ENCODE measurements around the gene TIFAB.
A peak's percentile ranks its signal among the peaks of the same experiment; 100 is the strongest.

Gene TIFAB

GRCh38 chr5:135423846-135424168 is 28.3 kb downstream of the TIFAB start:
- no peak for DNase-seq (ENCODE audit: insufficient read length, low spot score)
- no peak for FAIRE-seq

DNA sequence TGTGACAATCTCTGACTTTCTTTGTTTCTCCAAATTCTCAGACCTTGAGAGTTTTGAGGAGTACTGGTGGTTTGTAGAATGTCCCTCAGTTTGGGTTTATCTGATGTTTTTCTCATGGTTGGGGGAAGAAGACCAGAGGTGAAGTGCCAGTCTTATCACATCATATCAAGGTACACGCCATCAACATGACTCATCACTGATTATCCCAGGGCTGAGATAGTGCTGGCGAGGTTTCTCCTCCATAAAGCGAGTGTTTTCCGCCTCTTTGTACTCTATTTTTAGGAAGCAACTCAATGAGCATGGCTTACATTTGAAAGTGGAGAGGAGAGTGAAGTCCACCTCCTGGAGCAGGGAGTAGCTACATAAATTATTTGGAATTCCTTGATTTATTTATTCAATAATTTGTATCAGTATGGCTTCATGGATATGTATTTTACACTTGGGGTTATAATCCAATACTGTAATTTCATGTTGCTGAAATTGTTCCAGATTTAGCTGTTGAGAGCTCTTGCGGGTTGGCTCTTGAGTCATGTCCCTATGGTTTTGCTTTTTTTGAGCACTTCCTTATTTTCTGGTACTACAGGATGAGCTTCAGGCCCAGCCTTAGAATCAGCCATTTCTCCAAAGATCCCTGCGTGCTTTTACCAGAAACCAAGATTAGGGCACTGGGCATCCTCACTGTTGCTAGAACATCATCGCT is 28.9 kb downstream of the TIFAB start:
- no peak for FAIRE-seq
- DNase-seq (ENCODE audit: insufficient read length, low spot score): no peak
- TF ChIP-seq CTCF (IDR thresholded peaks at IDR 0.05; ENCODE audit: insufficient read depth, missing control alignments): no peak

More at GRCh38 chr5:135423846-135424168, 28.3 kb downstream of the TIFAB start:
- TF ChIP-seq CTCF (IDR thresholded peaks at IDR 0.05; ENCODE audit: insufficient read depth, missing control alignments): no peak

GRCh38 chr5:135422419-135422818 is 29.7 kb downstream of the TIFAB start:
- FAIRE-seq: no peak
- DNase-seq (ENCODE audit: insufficient read length, low spot score): no peak
- no peak for TF ChIP-seq CTCF (IDR thresholded peaks at IDR 0.05; ENCODE audit: insufficient read depth, missing control alignments)

- TF ChIP-seq CTCF (IDR thresholded peaks at IDR 0.05; ENCODE audit: insufficient read depth, missing control alignments): no peak
- DNase-seq (ENCODE audit: insufficient read length, low spot score) (no peak), FAIRE-seq (no peak)
These were observed 35.1 kb downstream of the TIFAB start for GRCh38 chr5:135417083-135417482.

GRCh38 chr5:135405082-135405481 is 47.1 kb downstream of the TIFAB start:
- no peak for FAIRE-seq
- no peak for TF ChIP-seq CTCF (IDR thresholded peaks at IDR 0.05; ENCODE audit: insufficient read depth, missing control alignments)

DNA sequence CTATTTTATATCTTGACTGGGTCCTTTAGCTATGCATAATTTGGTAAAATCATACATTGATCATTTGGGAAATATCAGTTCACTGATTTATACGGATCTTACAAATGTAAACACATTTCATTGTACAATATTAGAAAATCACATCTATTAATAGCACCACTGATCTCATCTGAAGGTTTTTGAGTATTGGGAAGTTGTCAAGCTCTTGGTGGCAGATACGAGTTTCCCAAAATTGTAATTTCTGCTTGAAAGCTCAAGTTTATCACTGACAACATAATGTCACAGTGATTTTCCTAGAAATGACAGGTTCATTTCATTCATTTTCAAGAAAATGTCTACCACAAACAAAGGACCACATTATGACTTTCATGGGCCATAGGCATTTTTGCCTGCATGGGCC is 50.1 kb downstream of the TIFAB start:
- DNase-seq (ENCODE audit: insufficient read length, low spot score): no peak
- FAIRE-seq: peak; percentile 74
- TF ChIP-seq CTCF (IDR thresholded peaks at IDR 0.05; ENCODE audit: insufficient read depth, missing control alignments): no peak

More at GRCh38 chr5:135405082-135405481, 47.1 kb downstream of the TIFAB start:
- no peak for DNase-seq (ENCODE audit: insufficient read length, low spot score)

DNA sequence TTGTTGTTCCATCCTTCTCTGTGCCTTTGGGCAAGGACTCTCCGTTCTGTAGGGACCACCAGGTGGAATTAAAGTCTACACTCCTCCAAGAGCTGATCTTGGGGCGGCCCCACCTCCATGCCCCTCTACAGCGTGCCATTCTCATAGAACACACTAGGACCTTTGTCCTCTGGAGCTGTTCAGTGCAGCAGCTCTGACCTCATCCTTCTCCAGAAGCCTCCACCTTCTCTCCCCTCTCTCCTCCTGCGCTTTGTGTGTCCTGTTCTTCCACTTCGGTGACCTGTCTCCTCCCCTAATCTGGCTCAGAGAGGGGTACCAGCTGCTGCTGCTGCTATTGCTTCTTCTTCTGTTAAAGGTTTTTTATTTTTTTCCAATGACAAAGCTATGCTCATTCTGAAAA is 51.3 kb downstream of the TIFAB start:
- DNase-seq (ENCODE audit: insufficient read length, low spot score) (no peak), FAIRE-seq (no peak)
- no peak for TF ChIP-seq CTCF (IDR thresholded peaks at IDR 0.05; ENCODE audit: insufficient read depth, missing control alignments)
